WI38 (cell line): Measurements from ENCODE around the gene KCNH2.

Experiments used
- H3K4me3 ChIP-seq: 2 replicates; pipeline ENCODE4 v1.5.1; 2011; ENCODE audit warnings: low read depth, mild to moderate bottlenecking, control low read depth, low read length
- TF ChIP-seq, protein P1 (sequence below): IDR thresholded peaks from 2 replicates; pipeline ENCODE4 v1.5.1; 2012; ENCODE audit warnings: low read depth, mild to moderate bottlenecking, control low read depth, low read length

The KCNH2 gene

DNA sequence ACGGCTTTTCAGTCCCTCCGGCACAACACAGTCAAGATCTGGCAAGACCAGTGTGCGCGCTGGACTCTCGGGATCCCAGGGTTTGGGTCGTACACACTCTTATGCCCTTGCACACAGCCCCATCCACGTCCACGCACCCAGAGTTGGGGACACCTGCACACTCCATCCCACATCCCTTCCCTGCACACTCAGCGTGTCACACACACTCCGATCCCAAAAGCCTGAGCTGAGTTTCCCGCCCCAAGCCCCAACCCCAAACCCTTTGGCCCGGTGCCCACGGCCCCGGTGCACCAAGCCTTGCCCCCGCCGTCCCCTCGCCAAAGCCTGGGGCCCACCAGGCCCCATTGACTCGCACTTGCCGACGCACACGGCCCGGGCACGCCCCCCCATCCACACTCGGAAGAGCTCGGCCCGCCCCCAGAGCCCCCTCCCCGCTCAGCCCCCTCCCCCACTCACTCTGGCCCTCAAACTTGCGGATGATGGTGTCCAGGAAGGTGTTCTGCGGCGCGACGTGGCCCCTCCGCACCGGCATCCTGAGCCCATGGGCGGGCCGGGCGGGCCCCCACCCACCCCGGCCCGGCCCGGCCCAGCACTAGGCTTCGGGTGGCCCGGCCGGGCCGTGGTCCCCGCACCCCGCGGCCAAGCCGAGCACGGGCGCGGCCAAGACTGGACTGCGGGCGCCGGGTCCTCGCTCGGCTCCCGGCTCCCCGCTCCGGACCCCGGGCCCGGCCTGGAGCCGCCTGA is 567 bp downstream of the KCNH2 start:
- H3K4me3 ChIP-seq = no peak overlapping the region
- TF ChIP-seq, protein P1, sequence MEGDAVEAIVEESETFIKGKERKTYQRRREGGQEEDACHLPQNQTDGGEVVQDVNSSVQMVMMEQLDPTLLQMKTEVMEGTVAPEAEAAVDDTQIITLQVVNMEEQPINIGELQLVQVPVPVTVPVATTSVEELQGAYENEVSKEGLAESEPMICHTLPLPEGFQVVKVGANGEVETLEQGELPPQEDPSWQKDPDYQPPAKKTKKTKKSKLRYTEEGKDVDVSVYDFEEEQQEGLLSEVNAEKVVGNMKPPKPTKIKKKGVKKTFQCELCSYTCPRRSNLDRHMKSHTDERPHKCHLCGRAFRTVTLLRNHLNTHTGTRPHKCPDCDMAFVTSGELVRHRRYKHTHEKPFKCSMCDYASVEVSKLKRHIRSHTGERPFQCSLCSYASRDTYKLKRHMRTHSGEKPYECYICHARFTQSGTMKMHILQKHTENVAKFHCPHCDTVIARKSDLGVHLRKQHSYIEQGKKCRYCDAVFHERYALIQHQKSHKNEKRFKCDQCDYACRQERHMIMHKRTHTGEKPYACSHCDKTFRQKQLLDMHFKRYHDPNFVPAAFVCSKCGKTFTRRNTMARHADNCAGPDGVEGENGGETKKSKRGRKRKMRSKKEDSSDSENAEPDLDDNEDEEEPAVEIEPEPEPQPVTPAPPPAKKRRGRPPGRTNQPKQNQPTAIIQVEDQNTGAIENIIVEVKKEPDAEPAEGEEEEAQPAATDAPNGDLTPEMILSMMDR = no peak

DNA sequence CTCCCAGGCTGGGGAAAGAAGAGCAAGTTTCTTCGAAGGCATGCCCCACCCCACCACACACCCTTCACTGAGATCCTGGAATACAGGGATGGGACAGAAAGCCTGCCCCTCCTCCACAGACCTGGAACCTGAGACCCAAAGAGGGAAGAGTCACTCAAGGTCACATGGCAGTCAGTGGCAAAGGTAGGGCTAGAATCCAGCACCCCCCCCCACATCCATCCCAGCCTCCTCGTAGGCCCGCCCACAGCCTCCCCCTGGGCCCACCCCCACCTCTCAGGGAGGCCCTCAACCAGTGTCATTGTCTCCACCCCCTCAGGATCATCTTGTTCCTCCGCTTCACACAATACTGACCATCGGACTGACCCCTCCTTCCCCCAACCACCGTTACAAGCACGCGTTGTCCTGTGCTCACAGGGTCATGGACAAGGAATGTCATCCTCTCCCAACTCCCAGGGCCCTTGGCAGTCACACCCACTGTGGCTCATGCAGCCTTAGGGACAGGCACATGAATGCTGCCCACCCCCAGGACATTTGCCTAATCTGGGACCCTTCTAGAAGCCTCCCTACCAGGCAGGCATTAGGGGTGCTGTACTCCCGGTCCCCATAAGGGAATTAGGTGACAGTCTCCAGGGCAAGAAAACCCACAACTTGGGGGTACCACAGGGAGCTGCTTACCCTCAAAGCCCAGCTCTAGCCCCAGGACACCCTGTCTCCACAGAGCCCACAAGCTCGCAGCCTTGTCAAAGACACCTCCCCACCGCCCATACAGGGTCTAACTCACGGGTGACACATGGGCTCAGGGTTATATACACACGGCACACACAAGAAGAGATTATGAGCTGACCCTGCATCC is 1.4 kb downstream of the KCNH2 start:
- TF ChIP-seq, protein P1 = no peak
- H3K4me3 ChIP-seq = no peak overlapping the region

DNA sequence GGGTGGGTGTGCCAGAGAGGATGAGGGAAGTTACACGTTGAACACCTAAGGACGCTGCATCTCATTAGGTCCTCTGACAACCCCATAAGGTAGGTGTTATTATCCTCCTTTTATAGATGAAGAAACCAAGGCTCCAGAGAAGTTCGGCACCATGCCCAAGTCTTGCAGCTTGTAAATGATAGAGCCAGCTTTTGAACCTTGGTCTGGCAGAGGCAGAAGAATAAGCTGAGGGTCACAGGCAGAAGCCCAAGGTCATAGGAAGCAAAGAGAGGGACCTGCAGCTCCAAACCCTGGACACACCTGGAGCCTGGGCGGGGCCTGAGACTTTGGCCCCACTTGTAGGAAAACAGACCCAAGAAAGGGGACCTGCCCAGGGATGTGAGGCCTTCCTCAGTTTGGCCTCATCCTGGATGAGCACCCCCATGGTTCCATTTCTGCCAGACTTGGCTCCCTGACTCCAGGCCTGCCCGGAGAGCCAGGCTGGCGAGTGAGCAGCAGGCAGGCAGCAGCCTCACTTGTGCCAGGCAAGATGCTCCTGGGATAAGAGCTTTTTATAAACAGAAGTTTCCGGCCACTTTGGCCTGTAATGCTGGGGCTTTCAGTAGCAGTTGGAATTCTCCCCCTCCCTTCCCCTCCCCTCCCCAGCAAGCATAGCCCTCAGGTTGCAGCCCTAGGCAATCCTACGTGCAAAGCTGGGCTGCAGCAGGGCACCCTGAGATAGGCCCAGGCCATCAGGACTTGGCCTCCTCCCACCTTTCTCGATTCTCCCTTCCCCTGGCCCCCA is 2.4 kb downstream of the KCNH2 start:
- TF ChIP-seq, protein P1 = no peak
- no peak overlapping the region for H3K4me3 ChIP-seq

DNA sequence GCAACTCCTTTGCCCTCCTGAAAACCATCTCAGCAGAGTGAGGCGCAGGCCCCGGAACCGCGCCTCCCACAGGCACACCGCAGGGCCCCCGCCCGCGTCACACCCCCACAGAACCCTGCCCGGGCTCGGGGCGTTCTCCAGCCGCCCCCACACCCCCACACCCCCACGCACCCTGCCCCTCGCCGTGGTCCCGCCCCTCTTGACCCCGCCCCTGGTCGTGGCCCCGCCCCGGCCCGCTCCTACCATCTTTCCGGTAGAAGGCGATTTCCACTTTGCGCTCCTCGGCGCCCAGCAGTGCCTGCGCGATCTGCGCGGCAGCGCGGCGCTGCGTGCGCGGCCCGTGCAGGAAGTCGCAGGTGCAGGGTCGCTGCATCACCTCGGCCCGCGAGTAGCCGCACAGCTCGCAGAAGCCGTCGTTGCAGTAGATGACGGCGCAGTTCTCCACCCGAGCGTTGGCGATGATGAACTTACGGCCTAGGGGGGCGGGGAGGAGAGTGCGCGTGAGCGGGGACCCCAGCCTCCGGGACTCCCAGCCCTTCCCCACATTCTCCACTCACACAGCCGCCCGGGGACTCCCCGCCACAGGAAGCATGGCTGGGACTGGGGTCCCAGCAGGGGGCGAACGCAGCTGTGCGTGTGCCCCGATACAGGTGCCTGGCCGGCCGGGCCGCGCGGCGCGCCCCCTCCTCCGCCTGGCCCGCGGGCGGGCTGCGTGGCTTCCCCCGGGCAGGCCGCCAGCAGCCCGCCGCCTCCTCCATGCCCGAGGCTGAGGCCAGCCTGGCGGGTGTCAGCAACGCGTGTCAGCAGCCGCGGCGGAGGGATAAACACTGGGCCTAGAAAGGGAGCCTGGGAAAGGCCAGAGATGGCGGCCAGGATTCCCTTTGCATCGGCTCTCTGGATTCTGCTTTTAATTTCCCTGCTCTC is 3.4 kb downstream of the KCNH2 start:
- TF ChIP-seq, protein P1 = no peak
- 0 out of 2 replicates have a peak overlapping the region, but pooled peaks have one; percentile 18 for H3K4me3 ChIP-seq

DNA sequence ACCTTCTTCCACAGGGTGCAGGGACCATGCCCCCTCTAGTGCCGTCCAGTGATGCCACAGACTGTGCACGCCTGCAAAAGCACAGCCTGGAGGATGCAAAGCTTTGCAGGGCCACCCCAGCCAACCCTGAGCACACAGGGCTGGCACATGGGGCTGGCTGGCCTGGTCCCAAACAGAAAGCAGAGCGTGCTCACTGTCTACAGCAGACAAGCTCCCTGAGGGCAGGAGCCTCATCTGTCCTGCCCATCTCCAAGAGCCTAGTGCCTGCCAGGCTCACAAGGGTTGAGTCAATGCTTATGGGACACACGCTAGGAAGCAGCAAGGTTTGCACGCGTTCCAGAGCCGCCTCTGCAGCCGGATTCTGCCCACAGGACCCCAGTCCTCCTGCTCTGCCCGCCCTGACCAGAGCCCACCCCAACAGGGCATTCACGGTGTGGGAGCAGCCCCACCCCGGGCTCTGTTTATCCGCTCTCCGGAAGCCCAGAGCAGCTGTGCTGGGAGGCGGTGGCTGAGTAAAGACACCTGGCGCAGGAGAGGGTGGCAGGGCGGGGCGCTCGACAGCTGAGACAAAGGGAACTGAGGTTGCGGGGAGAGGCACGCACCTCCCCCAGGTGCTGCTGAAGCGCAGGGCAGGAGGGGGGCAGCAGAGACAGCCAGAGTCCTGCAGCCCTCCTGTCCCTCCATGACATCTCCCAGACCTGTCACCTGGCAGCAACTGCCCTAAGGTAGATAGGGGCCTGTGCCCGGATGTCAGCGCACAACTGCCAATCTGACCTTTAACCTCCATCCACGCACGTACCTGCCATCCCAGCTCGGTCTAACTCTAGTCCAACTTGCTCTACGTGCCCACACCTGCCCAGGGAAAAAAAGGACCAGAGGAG is 4.3 kb downstream of the KCNH2 start:
- TF ChIP-seq, protein P1 = no peak
- no peak overlapping the region for H3K4me3 ChIP-seq

DNA sequence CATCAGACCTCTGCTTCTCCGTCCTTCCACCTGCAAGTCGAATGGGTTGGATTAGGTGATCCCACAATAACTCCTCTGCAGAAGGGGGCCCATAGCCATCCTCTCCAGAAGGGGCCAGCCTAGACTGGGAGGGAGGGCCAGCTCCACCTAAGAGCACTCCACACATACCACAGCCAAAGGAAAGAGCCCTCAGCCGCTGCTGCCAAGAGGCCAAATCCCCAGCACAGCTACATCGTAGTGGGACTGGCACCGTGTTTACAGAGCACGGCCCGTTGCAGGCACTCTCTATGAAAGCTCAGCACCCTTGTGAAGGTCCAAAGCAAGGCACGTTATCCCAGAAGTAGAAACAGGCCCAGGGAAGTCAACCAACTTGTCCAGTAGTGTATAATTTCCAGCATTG is 5.4 kb downstream of the KCNH2 start:
- TF ChIP-seq, protein P1 = no peak

More for the DNA sequence above, 5.4 kb downstream of the KCNH2 start:
- H3K4me3 ChIP-seq = no peak overlapping the region
